ENCODE results near the gene SEC14L2.
A peak's percentile ranks its signal among the peaks of the same experiment; 100 is the strongest.

The SEC14L2 gene

DNA sequence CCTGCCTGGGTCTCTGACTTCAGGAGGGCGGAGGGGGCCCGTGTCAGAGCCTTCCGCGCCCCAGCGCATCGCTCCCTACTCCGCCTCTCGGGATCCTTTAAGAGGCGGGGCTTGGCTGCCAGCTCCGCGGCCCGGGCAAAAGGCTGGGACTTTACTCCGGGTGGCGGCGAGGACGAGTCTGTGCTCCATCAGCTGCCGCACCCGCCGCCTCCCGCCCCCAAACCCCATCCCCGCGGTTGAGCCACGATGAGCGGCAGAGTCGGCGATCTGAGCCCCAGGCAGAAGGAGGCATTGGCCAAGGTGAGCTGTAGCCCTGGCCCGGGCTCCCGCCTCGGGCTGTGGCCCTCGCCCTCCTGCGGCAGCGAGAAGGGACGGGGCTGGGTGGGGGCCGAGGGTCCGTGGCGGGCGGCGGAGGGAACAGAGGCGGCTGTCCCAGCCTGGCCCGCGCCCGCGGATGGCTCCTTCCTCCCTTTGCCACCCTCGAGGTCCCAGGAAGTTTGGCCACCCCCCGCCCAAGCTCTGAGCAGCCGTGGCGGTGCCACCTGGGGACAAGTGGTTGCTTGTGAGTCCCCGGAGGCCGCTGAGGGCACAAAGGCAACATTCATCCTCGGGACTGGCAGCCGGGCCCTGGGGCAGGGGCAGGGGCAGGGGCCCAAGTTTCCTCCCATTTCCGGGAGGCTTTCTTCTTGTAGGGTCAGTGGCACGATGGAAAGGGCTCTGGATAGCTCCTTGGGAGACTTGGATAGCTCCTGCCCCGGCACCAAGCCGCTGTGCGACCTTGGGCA is at the start of gene SEC14L2:
SEC14L2 (plus strand) TSS at position 148 of the 785 bp plus-strand sequence; CDS start at position 247, 99 bp downstream.
- DNase-seq (ENCODE audit: low read depth in 1 of 2, low spot score in 1 of 2): peak; percentile 30 to 46

DNA sequence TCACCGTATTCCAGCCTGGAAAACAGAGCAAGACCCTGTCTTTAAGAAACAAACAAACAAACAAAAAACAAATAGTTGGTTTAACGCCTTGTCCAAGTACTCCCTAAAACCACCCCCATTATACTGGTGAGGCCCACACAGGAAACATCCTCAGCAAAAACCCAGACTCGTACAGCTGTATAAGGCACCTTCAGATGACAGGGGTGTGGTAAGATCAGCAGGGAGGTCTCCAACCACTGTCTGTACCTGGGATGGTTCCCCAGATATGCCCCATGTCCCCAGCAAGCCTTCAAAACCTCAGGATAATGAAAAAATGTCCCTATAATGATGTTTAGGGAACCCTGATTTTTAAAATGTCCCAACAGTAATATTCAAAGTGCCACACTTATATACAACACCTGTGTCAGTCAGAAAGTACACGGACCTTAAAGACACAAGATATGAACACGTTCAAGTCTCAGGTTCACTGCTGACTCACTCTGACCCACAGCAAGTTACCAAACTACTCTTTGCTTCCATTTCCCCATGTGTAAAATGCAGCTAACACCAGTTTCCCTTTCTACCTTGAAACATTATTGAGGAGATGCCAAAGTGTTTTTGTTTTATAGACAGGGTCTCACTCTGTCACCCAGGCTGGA is 49.4 kb upstream of the SEC14L2 start:
- DNase-seq (ENCODE audit: low read depth in 1 of 2, low spot score in 1 of 2): no peak

DNA sequence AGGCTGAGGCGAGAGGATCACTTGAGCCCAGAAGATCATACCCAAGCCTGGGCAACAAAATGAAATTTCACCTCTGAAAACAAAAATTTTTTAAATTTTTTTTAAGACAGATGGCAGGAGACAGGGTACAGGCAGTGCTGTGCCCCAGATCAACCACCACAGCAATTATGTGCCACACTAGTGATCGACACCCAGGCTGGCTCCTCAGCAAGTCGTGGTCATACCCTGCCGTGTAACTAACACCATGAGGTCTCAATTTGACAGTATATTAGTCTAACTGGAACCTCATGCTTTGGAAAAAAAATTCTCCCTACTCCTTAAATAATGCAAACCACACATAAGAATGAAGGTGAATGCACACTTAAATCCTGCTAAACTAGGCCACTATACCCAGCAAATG is 48.4 kb upstream of the SEC14L2 start:
- DNase-seq (ENCODE audit: low read depth in 1 of 2, low spot score in 1 of 2): no peak

DNA sequence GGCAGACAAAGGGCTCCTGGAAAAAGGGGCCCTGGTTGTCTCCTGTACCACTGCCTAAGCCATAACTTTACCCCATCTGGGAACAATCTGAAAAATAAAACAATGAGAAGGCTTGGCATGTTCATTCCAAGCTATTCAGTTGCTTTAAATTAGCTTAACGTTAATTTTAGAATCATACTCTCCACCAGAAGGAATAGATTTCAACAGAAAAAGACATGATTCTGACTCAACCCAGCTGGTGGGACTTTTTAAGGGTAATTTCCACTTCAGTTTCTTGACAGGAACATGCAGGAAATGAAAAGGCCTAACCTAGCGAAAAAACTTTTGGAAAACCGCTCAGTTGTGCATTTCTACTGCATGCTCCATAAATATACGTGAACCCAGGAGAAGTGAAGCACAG is 48.0 kb upstream of the SEC14L2 start:
- DNase-seq (ENCODE audit: low read depth in 1 of 2, low spot score in 1 of 2): no peak

DNA sequence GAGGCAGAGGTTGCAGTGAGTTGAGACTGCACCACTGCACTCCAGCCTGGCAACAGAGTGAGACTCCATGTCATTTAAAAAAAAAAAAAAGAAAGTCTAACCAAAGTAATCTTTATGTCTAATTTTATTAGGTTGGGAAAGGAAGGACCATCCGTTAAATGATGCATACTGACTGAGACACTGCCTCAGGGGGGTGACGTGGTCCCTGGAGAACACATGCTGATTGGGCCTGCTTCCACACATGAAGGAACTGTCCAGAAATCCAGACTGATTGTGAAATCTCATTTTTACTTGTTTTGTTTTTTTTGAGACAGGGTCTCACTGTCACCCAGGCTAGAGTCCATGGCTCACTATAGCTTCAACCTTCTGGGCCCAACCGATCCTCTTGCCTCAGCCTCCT is 45.6 kb upstream of the SEC14L2 start:
- no peak for DNase-seq (ENCODE audit: low read depth in 1 of 2, low spot score in 1 of 2)

DNA sequence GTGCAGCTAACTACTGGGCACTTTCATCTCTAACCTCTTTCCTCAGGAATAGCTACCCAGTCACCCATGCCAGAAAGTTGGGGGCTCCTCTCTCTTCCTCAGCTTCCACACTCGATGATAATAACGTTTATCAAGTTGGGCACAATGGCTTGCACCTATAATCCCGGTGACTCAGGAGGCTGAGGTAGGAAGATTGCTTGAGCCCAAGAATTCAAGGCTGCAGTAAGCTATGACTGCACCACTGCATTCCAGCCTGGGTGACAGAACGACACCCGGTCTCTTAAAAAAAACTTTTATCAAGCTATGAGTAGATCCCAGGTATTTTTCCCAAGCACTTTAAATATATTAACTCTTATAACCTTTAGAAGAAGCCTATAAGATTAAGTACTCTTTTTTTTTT is 42.2 kb upstream of the SEC14L2 start:
- no peak for DNase-seq (ENCODE audit: low read depth in 1 of 2, low spot score in 1 of 2)

DNA sequence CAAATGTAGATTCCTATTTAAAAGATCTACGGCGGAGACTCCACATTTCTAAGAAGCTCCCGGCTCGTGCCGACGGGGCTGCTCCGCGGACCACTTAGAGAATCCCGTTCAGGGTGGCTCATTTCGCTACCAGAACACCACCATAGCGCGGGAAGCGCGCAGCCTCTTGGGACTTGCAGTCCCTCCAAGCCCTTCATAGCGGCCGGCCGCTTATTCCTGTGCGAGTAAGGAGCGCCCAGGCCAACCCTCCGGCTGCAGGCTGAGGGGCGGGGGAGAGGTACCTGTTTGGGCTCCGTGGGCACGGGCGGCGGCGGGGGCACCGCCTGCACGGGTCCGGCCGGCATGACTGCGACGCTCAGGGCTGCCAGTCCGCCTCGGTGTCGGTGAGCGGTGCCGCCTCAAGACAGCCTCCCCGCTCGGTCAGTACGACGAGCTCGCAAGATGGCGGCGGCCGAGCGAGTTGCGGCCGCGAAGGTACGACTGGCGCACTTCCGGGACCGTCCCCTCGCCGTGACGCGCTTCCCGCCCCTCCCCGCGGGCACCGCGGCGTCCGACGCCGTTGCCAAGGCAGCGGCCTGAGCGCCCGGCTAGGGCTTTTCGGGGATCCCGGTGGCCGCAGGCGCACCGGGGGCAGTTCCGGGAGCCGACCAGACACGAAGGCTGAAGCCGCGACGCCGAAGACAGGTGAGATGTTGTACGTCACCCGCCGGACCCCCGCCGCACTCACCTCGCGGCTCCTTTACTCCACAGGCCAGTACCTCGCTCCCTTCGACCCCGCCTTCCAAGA is 40.2 kb upstream of the SEC14L2 start, which contains the start of the genes CCDC157 and SF3A1:
CCDC157 (plus strand) TSS at position 559 of the 787 bp plus-strand sequence. CDS start 8,994 bp downstream, outside the sequence.
SF3A1 (minus strand) TSS at position 446 of the 787 bp plus-strand sequence; CDS start at position 344, 102 bp downstream.
- peak; percentile 69 to 80 for DNase-seq (ENCODE audit: low read depth in 1 of 2, low spot score in 1 of 2)

DNA sequence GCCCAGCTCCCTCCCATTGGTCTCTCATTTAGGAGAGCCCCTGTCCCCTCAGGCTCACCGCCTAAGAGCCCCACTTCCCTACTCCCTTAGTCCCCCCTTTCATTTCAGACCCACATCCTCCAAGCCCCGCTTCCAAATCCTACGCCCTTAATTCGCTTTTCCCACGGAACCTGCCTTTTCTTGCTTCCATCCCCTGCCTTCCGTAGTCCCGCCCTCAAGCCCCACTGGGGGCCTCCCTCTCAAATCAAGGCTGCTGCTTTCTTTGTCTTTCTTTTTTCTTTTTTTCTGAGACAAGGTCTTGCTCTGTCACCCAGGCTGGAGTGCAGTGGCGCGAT is 39.6 kb upstream of the SEC14L2 start:
- no peak for DNase-seq (ENCODE audit: low read depth in 1 of 2, low spot score in 1 of 2)

DNA sequence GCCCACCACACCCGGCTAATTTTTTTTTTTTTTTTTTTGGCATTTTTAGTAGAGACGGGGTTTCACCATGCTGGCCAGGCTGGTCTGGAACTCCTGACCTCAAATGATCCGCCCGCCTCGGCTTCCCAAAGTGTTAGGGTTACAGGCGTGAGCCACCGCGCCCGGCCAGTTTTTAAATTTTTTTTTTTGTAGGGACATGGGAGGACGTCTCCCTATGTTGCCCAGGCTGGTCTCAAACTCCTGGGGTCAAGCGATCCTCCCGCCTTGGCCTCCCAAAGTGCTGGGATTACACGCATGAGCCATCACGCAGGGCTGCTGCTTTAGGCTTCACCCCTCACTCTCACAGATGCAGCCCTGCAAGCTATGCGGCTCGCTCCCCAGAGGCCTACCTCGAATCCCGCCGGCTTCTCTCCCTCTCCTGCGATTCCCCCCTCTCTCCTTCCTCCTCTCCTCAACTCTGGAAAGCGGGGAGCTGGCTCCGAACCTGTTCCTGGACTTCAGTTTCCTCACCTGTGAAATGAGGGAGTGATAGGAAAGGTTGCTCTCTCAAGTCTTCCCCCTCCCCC is 39.1 kb upstream of the SEC14L2 start:
- no peak for DNase-seq (ENCODE audit: low read depth in 1 of 2, low spot score in 1 of 2)

DNA sequence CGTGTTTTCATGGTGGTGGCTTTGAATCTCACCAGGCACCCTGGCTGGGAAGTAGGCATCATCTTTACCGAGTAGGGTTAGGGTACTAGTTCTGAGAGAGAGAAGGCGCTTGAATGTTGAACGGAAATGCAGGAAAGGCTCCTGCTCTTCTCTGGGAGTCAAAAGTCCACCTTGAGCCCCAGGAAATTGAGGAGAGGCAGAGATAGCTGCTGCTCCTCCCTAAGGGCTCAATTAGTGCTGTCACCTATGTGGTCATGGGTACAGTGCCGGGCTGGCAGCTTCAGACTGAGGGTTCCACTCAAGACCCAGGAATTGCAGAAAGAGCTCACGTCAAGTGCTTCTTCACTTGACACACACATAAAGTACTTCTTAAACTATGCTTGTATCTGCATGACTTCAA is 38.3 kb upstream of the SEC14L2 start:
- DNase-seq (ENCODE audit: low read depth in 1 of 2, low spot score in 1 of 2): no peak

DNA sequence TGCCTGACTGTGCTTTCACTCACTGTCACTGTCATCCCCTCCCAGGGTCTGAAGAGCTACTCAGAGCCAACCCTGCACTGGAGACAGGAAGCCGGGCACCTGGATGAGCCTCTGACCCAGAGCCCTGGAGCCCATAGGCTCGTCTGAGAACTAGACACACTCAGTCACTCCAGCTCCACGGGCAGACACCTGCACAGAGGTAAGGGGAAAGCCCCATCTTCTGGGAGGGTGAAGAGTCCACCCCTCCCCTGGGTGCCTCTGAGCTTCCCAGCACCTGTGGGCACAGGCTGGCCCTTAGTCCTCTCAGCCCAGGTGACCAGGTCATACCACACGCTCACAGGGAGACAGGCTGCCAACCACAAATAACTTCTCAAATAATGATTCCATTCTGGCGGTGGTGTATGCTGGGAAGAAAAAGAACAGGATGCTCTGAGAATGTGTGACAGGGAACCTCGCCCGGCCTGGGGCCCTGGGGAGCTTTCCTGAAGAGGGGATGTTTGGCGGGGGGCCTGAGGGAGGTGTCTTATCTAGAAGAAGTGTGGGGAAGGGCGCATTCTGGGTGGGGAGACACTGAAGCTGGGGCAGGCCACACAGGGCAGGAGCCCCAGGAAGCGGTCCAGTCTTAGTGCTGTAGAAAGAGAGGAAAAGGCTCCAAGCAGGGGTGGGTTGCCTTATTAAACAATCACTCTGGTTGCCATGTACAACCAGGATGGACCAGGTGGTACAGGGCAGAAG is 34.7 kb upstream of the SEC14L2 start:
- no peak for DNase-seq (ENCODE audit: low read depth in 1 of 2, low spot score in 1 of 2)

DNA sequence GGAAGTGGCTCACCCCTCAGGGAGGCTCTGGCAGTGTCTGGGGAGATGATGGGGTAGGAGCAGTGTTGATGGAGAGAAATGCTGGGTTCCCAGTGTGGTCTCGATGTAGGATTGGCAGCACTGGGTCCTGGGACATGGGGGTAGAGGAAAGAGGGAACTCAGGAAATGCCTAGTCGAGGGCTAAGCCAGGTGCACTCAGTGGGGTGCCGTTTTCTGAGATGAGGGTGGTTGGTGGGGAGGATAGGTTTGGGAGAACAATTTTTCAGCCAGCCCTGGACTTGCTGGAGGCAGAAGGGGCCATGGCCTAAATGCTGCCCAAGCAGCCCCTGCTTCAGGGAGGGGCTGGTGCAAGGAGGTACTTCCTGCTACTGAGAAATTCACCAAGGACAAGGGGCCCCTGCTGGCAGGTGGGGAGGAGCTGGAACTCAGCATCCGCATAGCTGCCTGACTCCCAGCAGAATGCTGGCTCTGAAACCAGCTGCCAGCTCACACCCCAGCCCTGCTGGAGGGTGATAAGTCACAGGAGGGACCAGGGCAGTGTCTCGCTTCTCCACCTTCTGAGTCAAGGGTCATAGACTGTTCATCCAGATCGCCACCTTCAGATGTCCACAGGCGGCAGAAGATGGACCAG is 34.1 kb upstream of the SEC14L2 start:
- DNase-seq (ENCODE audit: low read depth in 1 of 2, low spot score in 1 of 2): no peak

DNA sequence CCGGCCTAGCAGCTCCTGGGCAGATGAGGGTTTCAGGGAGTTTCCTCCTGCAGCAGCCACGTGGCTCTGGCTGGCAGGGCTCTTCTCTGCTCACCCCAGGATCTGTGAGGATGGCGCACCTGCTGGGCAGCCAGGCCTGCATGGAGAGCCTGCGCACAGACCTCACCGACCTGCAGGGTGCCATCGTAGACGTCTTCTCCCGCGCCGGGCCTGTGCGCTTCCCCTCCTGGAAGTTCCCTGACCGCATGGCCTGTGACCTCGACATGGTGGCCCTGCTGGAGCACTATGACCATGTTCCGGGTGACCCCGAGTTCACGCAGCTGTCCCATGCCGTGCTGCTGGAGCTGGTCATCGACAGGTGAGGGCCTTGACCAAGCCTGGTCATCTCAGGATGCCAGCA is 30.9 kb upstream of the SEC14L2 start:
- no peak for DNase-seq (ENCODE audit: low read depth in 1 of 2, low spot score in 1 of 2)

DNA sequence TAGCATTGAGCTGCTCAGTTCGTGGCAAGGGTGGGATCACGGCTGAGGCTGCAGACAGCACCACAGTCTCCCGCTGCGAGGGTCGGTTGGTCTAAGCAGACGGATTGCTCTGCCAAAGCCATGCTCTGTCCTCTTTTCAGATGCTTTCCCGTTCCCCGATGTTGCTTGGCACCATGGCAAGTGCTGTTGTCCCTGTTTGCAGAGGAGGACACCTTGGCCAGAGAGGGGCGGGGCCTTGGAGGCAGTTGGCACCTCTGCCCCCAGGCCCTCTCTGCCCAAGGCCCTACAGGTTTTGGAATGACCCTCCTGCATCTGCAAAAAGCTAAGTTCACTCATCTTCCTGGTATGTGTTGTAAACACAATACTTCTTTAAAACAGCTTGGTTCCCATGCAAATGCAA is 28.4 kb upstream of the SEC14L2 start:
- DNase-seq (ENCODE audit: low read depth in 1 of 2, low spot score in 1 of 2): no peak

DNA sequence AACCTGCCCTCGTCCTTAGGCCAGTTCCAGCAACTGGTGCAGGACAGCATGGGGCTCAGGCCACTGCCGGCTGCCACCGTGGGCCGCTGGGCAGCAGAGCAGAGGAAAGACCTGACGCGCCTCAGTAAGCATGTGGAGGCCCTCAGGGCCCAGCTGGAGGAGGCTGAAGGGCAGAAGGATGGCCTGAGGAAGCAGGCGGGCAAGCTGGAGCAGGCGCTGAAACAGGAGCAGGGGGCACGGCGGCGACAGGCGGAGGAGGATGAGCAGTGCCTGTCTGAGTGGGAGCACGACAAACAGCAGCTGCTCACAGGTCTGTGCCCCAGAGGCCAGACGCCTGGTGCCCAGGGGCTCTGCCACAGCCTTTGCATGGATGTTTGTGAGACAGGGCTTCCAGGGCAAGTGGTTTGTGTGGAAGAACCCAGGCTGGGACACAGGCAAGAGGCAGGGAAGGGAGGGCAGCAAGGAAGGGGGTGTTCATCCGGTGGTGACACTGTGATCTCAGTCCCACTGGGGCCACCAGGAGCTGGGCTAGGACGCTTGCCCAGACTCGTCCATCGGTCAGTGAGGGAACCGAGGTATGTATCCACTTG is 26.1 kb upstream of the SEC14L2 start:
- no peak for DNase-seq (ENCODE audit: low read depth in 1 of 2, low spot score in 1 of 2)

DNA sequence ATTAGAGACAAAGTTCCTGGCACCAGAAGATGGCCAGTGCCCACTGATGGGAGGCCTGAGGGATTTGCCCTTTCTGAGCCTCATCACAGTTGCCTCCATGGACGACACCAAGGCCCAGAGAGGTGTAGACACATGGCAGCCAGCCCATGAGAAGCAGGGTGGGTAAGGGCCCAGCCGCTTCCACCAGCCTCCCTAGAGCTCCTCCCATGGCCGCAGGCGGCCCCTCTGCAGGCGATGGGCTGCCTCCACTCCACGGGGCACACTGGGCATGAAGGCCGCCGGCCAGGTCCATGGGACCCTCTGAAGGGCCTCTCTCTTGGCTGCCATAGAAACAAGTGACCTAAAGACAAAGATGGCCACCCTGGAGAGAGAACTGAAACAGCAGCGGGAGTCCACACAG is 25.5 kb upstream of the SEC14L2 start:
- DNase-seq (ENCODE audit: low read depth in 1 of 2, low spot score in 1 of 2): no peak

DNA sequence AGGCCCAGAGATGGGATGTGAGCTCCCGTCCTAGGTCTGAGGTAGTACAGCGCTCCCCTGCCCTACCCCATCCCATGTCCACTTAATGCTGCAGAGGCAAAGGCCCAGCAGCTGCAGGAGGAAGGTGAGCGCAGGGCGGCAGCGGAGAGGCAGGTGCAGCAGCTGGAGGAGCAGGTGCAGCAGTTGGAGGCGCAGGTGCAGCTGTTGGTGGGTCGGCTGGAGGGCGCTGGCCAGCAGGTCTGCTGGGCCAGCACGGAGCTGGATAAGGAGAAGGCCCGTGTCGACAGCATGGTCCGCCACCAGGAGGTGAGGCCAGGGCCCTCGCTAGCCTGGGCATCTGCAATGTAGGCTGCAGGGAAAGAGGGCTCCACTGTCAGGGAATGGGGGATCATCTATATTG is 24.8 kb upstream of the SEC14L2 start:
- no peak for DNase-seq (ENCODE audit: low read depth in 1 of 2, low spot score in 1 of 2)

DNA sequence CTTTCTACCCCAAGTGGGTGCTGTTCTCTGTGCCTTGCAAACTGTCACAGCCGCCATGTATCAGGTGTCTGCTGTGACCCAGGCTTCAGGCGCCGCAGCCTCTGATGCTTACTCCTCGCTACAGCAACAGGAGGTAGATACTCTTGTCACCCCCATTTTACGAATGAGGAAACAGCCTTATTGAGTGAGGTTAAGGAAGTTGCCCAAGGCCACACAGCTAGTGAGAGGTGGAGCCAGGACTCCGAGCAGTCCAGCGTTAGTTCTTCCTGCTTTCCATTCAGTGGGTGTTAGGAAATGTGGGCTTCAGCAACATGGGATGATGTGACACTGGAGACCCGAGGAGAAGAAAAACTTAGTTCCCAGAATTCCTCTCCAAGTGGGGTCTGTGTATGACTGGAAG is 23.9 kb upstream of the SEC14L2 start:
- no peak for DNase-seq (ENCODE audit: low read depth in 1 of 2, low spot score in 1 of 2)

DNA sequence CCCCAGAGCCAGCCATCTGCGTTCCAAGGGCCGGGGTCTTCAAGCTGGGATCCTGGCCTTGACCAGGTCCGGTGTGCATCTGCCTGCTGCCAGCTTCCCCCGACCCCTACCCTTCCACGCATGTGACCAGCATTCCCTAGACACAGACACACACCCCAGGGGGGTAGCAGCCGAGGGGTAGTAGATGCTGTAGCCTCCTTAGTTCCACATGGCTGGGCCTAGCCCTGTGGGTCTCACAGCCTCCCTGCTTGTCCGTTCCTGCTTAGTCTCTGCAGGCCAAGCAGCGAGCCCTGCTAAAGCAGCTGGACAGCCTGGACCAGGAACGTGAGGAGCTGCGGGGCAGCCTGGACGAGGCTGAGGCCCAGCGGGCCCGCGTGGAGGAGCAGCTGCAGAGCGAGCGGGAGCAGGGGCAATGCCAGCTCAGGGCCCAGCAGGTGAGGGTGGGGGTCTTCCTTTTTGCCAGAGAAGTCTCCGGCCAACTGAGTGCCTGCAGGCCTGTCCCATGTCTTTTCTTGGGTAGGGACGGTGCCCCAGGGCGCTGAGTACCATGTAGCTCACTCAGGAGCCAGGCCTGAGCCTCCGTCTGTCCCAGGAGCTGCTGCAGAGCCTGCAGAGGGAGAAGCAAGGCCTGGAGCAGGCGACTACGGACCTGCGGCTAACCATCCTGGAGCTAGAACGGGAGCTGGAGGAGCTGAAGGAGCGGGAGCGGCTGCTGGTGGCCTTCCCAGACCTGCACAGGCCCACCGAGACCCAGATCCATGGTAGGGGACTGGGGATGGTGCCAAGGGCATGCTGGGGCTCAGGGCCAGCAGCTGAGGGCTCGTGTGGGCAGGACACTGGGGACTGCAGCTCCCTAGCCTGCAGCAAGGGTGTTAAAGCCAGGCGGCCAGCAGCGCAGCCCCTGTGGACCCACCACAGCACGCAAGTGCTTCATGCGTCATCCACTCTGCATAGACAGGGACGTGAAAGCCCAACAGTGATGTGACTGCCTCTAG is 23.2 kb upstream of the SEC14L2 start:
- DNase-seq (ENCODE audit: low read depth in 1 of 2, low spot score in 1 of 2): no peak
